H1 (cell line): ENCODE results near the gene PFDN6. TPM values are rescaled to one million over a fixed set of nuclear protein-coding genes. Genes with fewer than 3 reads are reported as not detected.

ENCODE experiments used
- ASH2L ChIP-seq: fragments of 200-600, 300-600 bp; sonication (generic); IDR thresholded peaks from one replicate; pipeline ENCODE4 v1.7.1; 2017; ENCODE audit warnings: low read length
- ATF2 ChIP-seq: IDR thresholded peaks from 2 replicates; pipeline ENCODE4 v1.6.1; 2012; ENCODE audit warnings: low read length, inconsistent platforms
- CBX8 ChIP-seq: fragments of 300-800, 300-1000 bp; sonication (generic); IDR thresholded peaks from 2 replicates; pipeline ENCODE4 v1.7.1; 2016; ENCODE audit warnings: low read depth, low read length, borderline replicate concordance
- CEBPB ChIP-seq: IDR thresholded peaks from 2 replicates; pipeline ENCODE4 v1.6.1; 2012; ENCODE audit warnings: low read depth, low read length
- CHD2 ChIP-seq: IDR thresholded peaks from 2 replicates; pipeline ENCODE4 v1.6.1; 2012; ENCODE audit warnings: low read length, improper control_type of control experiment
- CREB1 ChIP-seq: IDR thresholded peaks from 2 replicates; pipeline ENCODE4 v1.6.1; 2012; ENCODE audit warnings: inconsistent platforms
- EGR1 ChIP-seq: IDR thresholded peaks from 2 replicates; pipeline ENCODE4 v1.6.1; 2011; ENCODE audit warnings: low read depth, low read length, borderline replicate concordance
- GABPA ChIP-seq: IDR thresholded peaks from 2 replicates; pipeline ENCODE4 v1.6.1; 2011; ENCODE audit warnings: mild to moderate bottlenecking, low read length, moderate library complexity, borderline replicate concordance; ENCODE audit not compliant: insufficient read depth
- JUND ChIP-seq: IDR thresholded peaks from 2 replicates; pipeline ENCODE4 v1.6.1; 2011; ENCODE audit warnings: mild to moderate bottlenecking, improper control_type of control experiment, low read length
- KDM4A ChIP-seq: IDR thresholded peaks from one replicate; pipeline ENCODE4 v1.7.1; 2012; ENCODE audit warnings: low read depth, mild to moderate bottlenecking, moderate library complexity, low read length, inconsistent platforms; ENCODE audit not compliant: severe bottlenecking
- MAFK ChIP-seq: IDR thresholded peaks from 2 replicates; pipeline ENCODE4 v1.6.1; 2012; ENCODE audit warnings: low read depth, mild to moderate bottlenecking, improper control_type of control experiment, low read length
- NANOG ChIP-seq: IDR thresholded peaks from 2 replicates; pipeline ENCODE4 v1.6.1; 2011; ENCODE audit warnings: low read length, low read depth, mild to moderate bottlenecking, inconsistent platforms; ENCODE audit not compliant: insufficient read depth, poor library complexity, severe bottlenecking
- PHF8 ChIP-seq: fragments of 200-600 bp; sonication (generic); conservative IDR thresholded peaks from 2 replicates; pipeline ENCODE4 v1.7.1; 2012; ENCODE audit warnings: low read depth, mild to moderate bottlenecking, inconsistent platforms, low read length, moderate library complexity
- RAD21 ChIP-seq, 2 experiments: IDR thresholded peaks in 1 of 2; conservative IDR thresholded peaks in 1 of 2; 2 replicates each; pipeline ENCODE4 v1.6.1; 2011; ENCODE audit warnings: low read depth in 2 of 2, low read length in 2 of 2, improper control_type of control experiment in 1 of 2, inconsistent platforms in 1 of 2, mild to moderate bottlenecking in 1 of 2, moderate library complexity in 1 of 2
- RBBP5 ChIP-seq: IDR thresholded peaks from 2 replicates; pipeline ENCODE4 v1.7.1; 2012; ENCODE audit warnings: low read depth, mild to moderate bottlenecking, inconsistent platforms, low read length, moderate library complexity, borderline replicate concordance
- SAP30 ChIP-seq: fragments of 300-600 bp; sonication (generic); IDR thresholded peaks from 2 replicates; pipeline ENCODE4 v1.7.1; 2012; ENCODE audit warnings: low read length, moderate library complexity, mild to moderate bottlenecking, inconsistent platforms; ENCODE audit not compliant: insufficient read depth, insufficient replicate concordance
- SIX5 ChIP-seq: IDR thresholded peaks from 2 replicates; pipeline ENCODE4 v1.6.1; 2011; ENCODE audit warnings: mild to moderate bottlenecking, low read depth, low read length
- SP4 ChIP-seq: IDR thresholded peaks from 2 replicates; pipeline ENCODE4 v1.6.1; 2012; ENCODE audit warnings: low read length, inconsistent platforms
- SRF ChIP-seq: IDR thresholded peaks from 2 replicates; pipeline ENCODE4 v1.6.1; 2011; ENCODE audit warnings: mild to moderate bottlenecking, low read depth, low read length, moderate library complexity
- TCF12 ChIP-seq: IDR thresholded peaks from 2 replicates; pipeline ENCODE4 v1.6.1; 2011; ENCODE audit warnings: low read depth, mild to moderate bottlenecking, low read length
- USF2 ChIP-seq: IDR thresholded peaks from 2 replicates; pipeline ENCODE4 v1.6.1; 2011; ENCODE audit warnings: low read length, improper control_type of control experiment
- ZNF274 ChIP-seq: IDR thresholded peaks from 2 replicates; pipeline ENCODE4 v1.7.0; 2012; ENCODE audit warnings: low read length, borderline replicate concordance; ENCODE audit errors: extremely low read depth
- polyA plus RNA-seq, 7 experiments: library from polyadenylated mRNA; depleted of rRNA in 3 of 7; stranded (reverse) in 5 of 7; unstranded in 2 of 7; fragments of >200 nt in 5 of 7; fragments of 200-250 nt in 2 of 7; gene quantifications; 1 replicate in 5 of 7; 2 replicates in 1 of 7; 4 replicates in 1 of 7; pipeline versions ENCODE4 v1.2.1 to v1.2.3, GENCODE V29; 2011 to 2013; ENCODE audit warnings: missing spikeins in 2 of 7, mixed read lengths in 2 of 7
- total RNA-seq: library from RNA; stranded (reverse); fragmentation: NEBNext Ultra II Directional; extraction: Animal tissue kit (Norgen Biotek cat#: 25700); gene quantifications from 2 replicates; pipeline ENCODE4 v1.2.1, GENCODE V29; 2021

The PFDN6 gene
- total and polyA plus RNA-seq, 2 of the 8 experiments (the other 6 are each of a cell fraction or from before 2014, with no cell fraction given) = 32.0 to 95.7 TPM

- TF ChIP-seq MAFK = no peak
- TF ChIP-seq TCF12 = no peak
- no peak for TF ChIP-seq CEBPB
- TF ChIP-seq EGR1 = peak; percentile 26; the same call in 1 of the 2 replicates
- TF ChIP-seq NANOG = no peak
- no peak for TF ChIP-seq KDM4A
- TF ChIP-seq CHD2 = no peak
- peak; percentile 90 for TF ChIP-seq USF2
- TF ChIP-seq RBBP5 = 0 out of 2 replicates have a peak, but pooled peaks have one; percentile 67
- TF ChIP-seq SP4 = peak; percentile 64; the same call in 1 of the 2 replicates
- TF ChIP-seq SIX5 = no peak
- no peak for TF ChIP-seq SAP30
- TF ChIP-seq ATF2 = peak; percentile 42; the same call in 1 of the 2 replicates
- no peak for TF ChIP-seq RAD21 (IDR thresholded peaks at IDR 0.05 in 1 of 2, conservative IDR thresholded peaks at IDR 0.05 in 1 of 2; ENCODE audit: low read depth in 2 of 2, low read length in 2 of 2)
- peak; percentile 28 for TF ChIP-seq ASH2L
- TF ChIP-seq PHF8 = peak; percentile 42; the same call in 1 of the 2 replicates
- 0 out of 2 replicates have a peak, but pooled peaks have one; percentile 26 for TF ChIP-seq CREB1
- TF ChIP-seq JUND = no peak
- no peak for TF ChIP-seq GABPA
- TF ChIP-seq CBX8 = no peak
- no peak for TF ChIP-seq SRF
- TF ChIP-seq ZNF274 = no peak
Measured at GRCh38 chr6:33297406-33297955, 8.1 kb downstream of the PFDN6 start (continued).
